ENCODE results near the gene QPRT. TPM values are rescaled to one million over a fixed set of nuclear protein-coding genes. Genes with fewer than 3 reads are reported as not detected.
"Not testable (repeated sequence)": the region's sequence is repeated elsewhere in the genome, so short reads cannot be mapped to it uniquely, and the experiment has no call there.

QPRT gene
- total and polyA plus RNA-seq, 2 of the 13 experiments (the other 11 are each of a cell fraction or from before 2014, with no cell fraction given): 130 to 218 TPM

GRCh38 chr16:29721167-29721879 is 42.3 kb downstream of the QPRT start (continued):
- 0 out of 2 replicates have a peak, but pooled peaks have one; percentile 50 for TF ChIP-seq KLF6 (CRISPR knock-in tag; IDR thresholded peaks at IDR 0.05)
- TF ChIP-seq SMC3 (IDR thresholded peaks at IDR 0.05; ENCODE audit: low read length): peak; percentile 63
- peak; percentile 83 for TF ChIP-seq RAD21 (CRISPR knock-in tag; IDR thresholded peaks at IDR 0.05)
- TF ChIP-seq TARDBP (CRISPR knock-in tag; IDR thresholded peaks at IDR 0.05): 0 out of 2 replicates have a peak, but pooled peaks have one; percentile 18
- 0 out of 2 replicates have a peak, but pooled peaks have one; percentile 43 for TF ChIP-seq ZNF557 (CRISPR knock-in tag; IDR thresholded peaks at IDR 0.05)
- 0 out of 2 replicates have a peak, but pooled peaks have one; percentile 30 for TF ChIP-seq MYC (CRISPR knock-in tag; IDR thresholded peaks at IDR 0.05; ENCODE audit: borderline replicate concordance)
- TF ChIP-seq NR2F1 (CRISPR knock-in tag; IDR thresholded peaks at IDR 0.05): 0 out of 4 replicates have a peak, but pooled peaks of 1 of the 2 experiments have one; percentile 18
- 0 out of 2 replicates have a peak, but pooled peaks have one; percentile 13 for TF ChIP-seq IRF9 (CRISPR knock-in tag; IDR thresholded peaks at IDR 0.05; ENCODE audit: borderline replicate concordance)
- TF ChIP-seq SAP130 (CRISPR knock-in tag; IDR thresholded peaks at IDR 0.05; ENCODE audit: low read depth): peak; percentile 51
- TF ChIP-seq ATF2 (CRISPR knock-in tag; IDR thresholded peaks at IDR 0.05): peak; percentile 77; the same call in 1 of the 2 replicates
- peak; percentile 56 for TF ChIP-seq ATF1 (CRISPR knock-in tag; IDR thresholded peaks at IDR 0.05)
- peak; percentile 28; the same call in 1 of the 2 replicates for TF ChIP-seq PHF21A (CRISPR knock-in tag; IDR thresholded peaks at IDR 0.05)
- peak; percentile 83 for TF ChIP-seq CTCF (CRISPR knock-in tag; IDR thresholded peaks at IDR 0.05)
- TF ChIP-seq GATAD2A (CRISPR knock-in tag; IDR thresholded peaks at IDR 0.05): peak; percentile 52
- TF ChIP-seq ZNF414 (CRISPR knock-in tag; IDR thresholded peaks at IDR 0.05): peak; percentile 76; the same call in 1 of the 2 replicates
- TF ChIP-seq ZZZ3 (CRISPR knock-in tag; IDR thresholded peaks at IDR 0.05; ENCODE audit: borderline replicate concordance): 0 out of 2 replicates have a peak, but pooled peaks have one; percentile 39
- TF ChIP-seq KLF16 (CRISPR knock-in tag; IDR thresholded peaks at IDR 0.05): peak in 1 of 2 experiments; percentile 51; a peak in 1 of 4 replicates
- TF ChIP-seq JUN (CRISPR knock-in tag; IDR thresholded peaks at IDR 0.05): 0 out of 2 replicates have a peak, but pooled peaks have one; percentile 16
- peak; percentile 69 for TF ChIP-seq RAD51 (IDR thresholded peaks at IDR 0.05; ENCODE audit: borderline replicate concordance)
- not testable (repeated sequence) for TF ChIP-seq LCORL (IDR thresholded peaks at IDR 0.05)
- peak; percentile 30; the same call in 1 of the 2 replicates for TF ChIP-seq LCORL (CRISPR knock-in tag; IDR thresholded peaks at IDR 0.05)
- 0 out of 2 replicates have a peak, but pooled peaks have one; percentile 27 for TF ChIP-seq FOXP4 (CRISPR knock-in tag; IDR thresholded peaks at IDR 0.05)
- TF ChIP-seq SALL2 (CRISPR knock-in tag; IDR thresholded peaks at IDR 0.05): 0 out of 2 replicates have a peak, but pooled peaks have one; percentile 46
